NB4 (cell line): Measurements from ENCODE around the gene RGSL1.

Experiments used
- DNase-seq: peaks from one replicate; pipeline ENCODE4 v3.0.0; 2010; ENCODE audit warnings: low read depth
- H3K4me3 ChIP-seq: one replicate; pipeline ENCODE4 v1.5.1; 2011; ENCODE audit warnings: mild to moderate bottlenecking, low read depth, low read length, moderate library complexity
- CTCF ChIP-seq: IDR thresholded peaks from one replicate; pipeline ENCODE4 v1.5.1; 2012; ENCODE audit warnings: low read depth, low read length
- MYC ChIP-seq: IDR thresholded peaks from 2 replicates; pipeline ENCODE4 v1.6.1; 2011; ENCODE audit warnings: low read depth, low read length
- POLR2A ChIP-seq: IDR thresholded peaks from 2 replicates; pipeline ENCODE4 v1.6.1; 2011; ENCODE audit warnings: mild to moderate bottlenecking; ENCODE audit not compliant: insufficient read length; ENCODE audit errors: extremely low read depth
- TF ChIP-seq, protein P1 (sequence below): IDR thresholded peaks from 2 replicates; pipeline ENCODE4 v1.6.1; 2011; ENCODE audit warnings: low read depth, low read length

The RGSL1 gene

GRCh38 chr1:182555493-182555892 lies 105.5 kb downstream of the RGSL1 start:
- H3K4me3 ChIP-seq, result no peak overlapping the region
- no peak for TF ChIP-seq MYC
- TF ChIP-seq POLR2A, result no peak
- TF ChIP-seq, protein P1, sequence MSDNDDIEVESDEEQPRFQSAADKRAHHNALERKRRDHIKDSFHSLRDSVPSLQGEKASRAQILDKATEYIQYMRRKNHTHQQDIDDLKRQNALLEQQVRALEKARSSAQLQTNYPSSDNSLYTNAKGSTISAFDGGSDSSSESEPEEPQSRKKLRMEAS, result no peak
- no peak for TF ChIP-seq CTCF
- no peak for DNase-seq

GRCh38 chr1:182556279-182556678 lies 106.3 kb downstream of the RGSL1 start:
- DNase-seq, result no peak
- no peak overlapping the region for H3K4me3 ChIP-seq
- TF ChIP-seq, protein P1, result no peak
- TF ChIP-seq MYC (no peak), CTCF (no peak), POLR2A (no peak)

DNA sequence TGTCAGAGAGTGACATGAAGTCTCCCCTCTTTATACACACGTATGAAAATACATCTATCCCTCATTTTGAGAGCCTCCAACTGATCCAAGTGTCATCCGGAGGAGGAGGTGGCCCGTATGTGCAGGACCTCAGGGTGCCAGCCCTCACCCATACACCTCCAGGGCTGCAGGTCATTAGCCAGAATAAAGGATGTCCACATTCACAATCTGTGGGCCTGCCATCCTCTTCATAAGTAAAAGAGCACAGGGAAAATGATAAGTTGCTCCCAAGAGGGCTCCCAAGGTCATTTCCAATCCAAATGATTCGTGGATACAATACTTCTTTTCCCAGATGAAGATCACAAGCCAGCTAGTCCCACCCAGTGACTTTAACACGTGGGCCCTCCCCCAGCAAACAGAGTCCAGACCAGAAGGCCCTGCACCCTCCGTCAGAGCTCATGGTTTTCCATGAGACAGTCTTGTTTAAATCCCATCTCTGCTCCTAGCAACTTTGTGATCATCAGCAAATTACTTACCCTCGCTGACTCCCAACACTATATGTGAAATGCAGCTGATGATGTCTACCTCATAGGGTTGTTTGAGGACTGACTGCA lies 110.5 kb downstream of the RGSL1 start:
- DNase-seq, result no peak
- TF ChIP-seq POLR2A (no peak), CTCF (no peak), MYC (no peak)
- TF ChIP-seq, protein P1, result no peak
- H3K4me3 ChIP-seq, result no peak overlapping the region

GRCh38 chr1:182561456-182561855 lies 111.5 kb downstream of the RGSL1 start:
- TF ChIP-seq MYC (no peak), CTCF (no peak), POLR2A (no peak)
- TF ChIP-seq, protein P1, result no peak

DNA sequence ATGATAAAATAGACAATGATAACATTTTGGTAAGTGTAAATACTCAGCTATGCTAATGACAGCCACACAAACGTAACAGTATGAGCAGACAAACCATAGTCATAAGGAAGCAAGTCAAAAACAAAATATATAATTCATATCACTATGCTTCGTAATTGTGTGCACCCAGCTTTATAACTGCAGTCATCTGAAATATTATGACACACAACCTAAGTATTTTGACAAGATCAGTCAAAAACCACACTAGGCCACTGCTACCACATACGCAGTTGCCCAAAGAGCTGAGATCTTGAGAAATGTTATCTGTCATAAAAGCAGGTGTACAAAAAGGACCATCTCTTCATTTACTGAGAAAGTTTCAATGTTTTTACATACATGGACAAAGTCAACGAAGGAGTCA lies 113.1 kb downstream of the RGSL1 start:
- no peak for DNase-seq
- no peak overlapping the region for H3K4me3 ChIP-seq
- TF ChIP-seq CTCF, result no peak
- no peak for TF ChIP-seq MYC
- TF ChIP-seq POLR2A, result no peak
- TF ChIP-seq, protein P1, result no peak

More at GRCh38 chr1:182561456-182561855, 111.5 kb downstream of the RGSL1 start:
- H3K4me3 ChIP-seq, result no peak overlapping the region
- DNase-seq, result no peak
